Fibroblast of the conjunctiva (primary cell): ENCODE data around the gene PLAC8L1.

Experiments
- DNase-seq: peaks from one replicate; pipeline ENCODE4 v3.0.0-alpha.2; 2010; ENCODE audit warnings: low read depth

The PLAC8L1 gene

GRCh38 chr5:146079695-146080373 lies 25.5 kb downstream of the PLAC8L1 start:
- no peak for DNase-seq

DNA sequence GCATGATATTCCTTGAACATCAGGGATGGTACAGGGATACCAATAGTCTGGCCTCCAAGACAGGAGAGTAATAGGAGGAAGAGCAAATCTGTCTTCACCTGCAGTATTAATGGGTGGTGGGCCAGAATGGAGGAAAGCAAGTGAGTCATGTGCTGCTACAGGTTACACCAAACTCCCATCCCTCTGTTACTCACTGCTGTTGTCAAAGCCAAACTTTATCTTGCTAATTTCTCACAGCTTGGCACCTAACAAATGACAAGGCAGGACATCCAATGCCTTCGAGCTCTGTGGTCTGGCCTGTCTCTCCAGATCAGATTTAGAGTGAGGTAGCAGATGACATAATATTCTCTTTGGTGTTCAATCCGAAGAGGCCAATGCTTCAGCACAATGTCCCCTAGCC lies 26.8 kb downstream of the PLAC8L1 start:
- DNase-seq = no peak

GRCh38 chr5:146076455-146076854 lies 28.9 kb downstream of the PLAC8L1 start:
- DNase-seq = no peak

GRCh38 chr5:146076028-146076427 lies 29.3 kb downstream of the PLAC8L1 start:
- DNase-seq = no peak

DNA sequence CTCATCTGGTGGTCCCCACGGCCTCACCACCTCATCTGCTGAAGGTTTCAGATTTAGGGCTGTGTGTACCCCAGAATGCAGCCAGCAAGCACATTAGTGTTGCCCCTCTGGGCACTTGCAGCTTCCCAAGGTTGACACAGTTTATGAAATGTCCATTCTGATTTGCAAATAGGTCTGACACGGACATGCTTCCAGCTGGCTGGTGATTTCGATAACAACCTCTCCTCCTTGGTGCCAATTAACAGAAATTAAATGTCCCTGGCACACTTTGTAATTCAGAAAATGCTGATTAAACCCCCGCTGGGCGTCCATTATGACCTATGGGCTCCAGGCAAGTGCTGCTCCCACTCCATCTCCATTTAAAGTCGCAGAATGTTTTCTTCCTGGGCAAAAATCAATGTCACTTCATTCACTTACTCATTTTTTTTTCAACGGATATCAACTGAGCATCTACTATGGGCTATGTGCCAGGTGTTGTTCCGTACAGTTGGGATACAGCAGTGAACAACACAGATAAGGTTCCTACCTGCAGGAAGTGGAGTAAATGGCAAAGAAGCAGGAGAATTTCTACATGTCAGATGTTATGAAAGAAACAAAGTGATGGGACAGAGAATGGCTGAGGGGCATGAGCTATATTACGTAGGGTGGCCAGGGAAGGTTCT lies 32.0 kb downstream of the PLAC8L1 start:
- DNase-seq = no peak

GRCh38 chr5:146072595-146072994 lies 32.8 kb downstream of the PLAC8L1 start:
- DNase-seq = no peak

GRCh38 chr5:146071171-146071570 lies 34.2 kb downstream of the PLAC8L1 start:
- DNase-seq = no peak

- no peak for DNase-seq
These were observed 34.6 kb downstream of the PLAC8L1 start for GRCh38 chr5:146070746-146071145.

GRCh38 chr5:146069780-146070099 lies 35.6 kb downstream of the PLAC8L1 start:
- DNase-seq = no peak

DNA sequence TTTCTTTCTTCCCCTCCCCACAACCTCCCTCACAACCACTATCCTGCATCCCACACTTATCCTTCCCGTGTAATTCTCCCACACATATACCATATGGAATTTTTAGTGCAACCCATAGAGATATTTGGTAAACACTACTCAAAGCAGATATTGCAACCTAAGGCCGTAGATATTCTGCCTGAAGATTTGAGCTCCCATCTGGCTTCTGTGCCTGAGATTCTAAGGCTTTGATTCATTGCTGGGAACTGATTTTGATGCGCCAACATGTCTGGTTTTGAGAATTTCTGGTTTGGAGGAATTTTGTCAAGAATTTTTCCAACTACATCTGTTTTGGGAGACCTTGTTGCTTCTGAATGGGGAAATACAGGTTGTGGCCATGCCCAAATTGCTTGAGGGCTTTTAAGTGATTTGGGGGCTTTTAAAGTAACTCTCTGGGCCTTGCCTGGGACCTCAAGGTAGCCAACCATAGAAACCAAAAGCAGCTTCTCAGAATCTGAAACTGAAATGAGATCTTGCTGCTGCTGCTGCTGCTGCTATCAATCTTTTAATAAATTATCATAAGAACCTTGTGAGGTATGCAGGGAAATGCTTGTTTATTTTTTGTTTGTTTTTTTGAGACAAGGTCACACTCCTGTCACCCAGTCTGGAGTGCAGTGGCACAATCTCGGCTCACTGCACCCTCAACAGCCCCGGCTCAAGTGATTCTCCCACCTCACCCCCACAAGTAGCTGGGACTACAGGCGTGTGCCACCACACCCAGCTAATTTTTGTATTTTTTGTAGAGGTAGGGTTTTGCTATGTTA lies 36.2 kb downstream of the PLAC8L1 start:
- DNase-seq = no peak

- no peak for DNase-seq
These were observed 37.2 kb downstream of the PLAC8L1 start for GRCh38 chr5:146068206-146068605.

GRCh38 chr5:146066968-146067367 lies 38.4 kb downstream of the PLAC8L1 start:
- no peak for DNase-seq

DNA sequence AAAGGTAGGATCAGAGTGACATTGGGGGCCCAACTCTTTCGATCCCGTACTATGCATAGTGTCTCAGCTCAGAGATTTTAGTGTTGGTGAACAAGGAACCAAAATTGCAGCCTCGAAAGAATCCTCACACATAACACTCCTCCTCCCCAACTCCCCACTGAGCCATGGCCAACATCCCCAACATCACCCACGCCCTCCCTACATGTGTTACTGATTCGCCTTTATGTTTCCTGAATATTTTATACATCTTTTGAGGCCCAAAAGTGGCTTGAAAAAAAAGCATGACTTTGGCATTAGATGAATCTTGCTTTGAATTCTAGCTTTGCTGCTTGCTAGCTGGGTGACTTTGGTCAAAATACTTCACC lies 45.2 kb downstream of the PLAC8L1 start:
- DNase-seq = no peak

- no peak for DNase-seq
These were observed 45.7 kb downstream of the PLAC8L1 start for GRCh38 chr5:146059460-146060220.

GRCh38 chr5:146055432-146055831 lies 49.9 kb downstream of the PLAC8L1 start:
- no peak for DNase-seq

- no peak for DNase-seq
These were observed 52.6 kb downstream of the PLAC8L1 start for GRCh38 chr5:146052780-146053179.

- DNase-seq = no peak
These were observed 53.7 kb downstream of the PLAC8L1 start for GRCh38 chr5:146051678-146052077.

GRCh38 chr5:146050086-146050485 lies 55.3 kb downstream of the PLAC8L1 start:
- no peak for DNase-seq

GRCh38 chr5:146049704-146050026 lies 55.7 kb downstream of the PLAC8L1 start:
- DNase-seq = no peak

GRCh38 chr5:146048994-146049703 lies 56.2 kb downstream of the PLAC8L1 start:
- DNase-seq = peak; percentile 72

DNA sequence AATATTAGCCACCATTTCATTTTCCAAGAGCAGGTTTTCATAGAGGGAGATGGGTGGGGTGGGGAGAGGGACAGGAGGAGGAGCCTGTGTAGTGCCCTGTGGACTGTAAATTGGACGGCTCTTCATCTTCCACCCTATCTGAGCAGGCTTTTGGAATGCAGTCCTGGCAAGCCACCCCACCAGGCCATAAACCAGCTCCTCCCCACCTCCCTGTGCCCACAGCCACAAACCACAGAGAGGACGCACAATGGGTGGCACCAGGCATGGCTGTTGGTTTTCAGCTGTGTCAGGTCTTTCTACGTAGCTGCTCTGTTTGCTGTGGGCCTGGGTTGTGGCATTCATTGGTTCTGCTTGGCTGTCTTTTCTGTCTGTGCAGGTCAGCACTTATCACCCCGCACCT lies 58.0 kb downstream of the PLAC8L1 start:
- no peak for DNase-seq

- no peak for DNase-seq
These were observed 61.7 kb downstream of the PLAC8L1 start for GRCh38 chr5:146043722-146044121.
